Mucosa of stomach (tissue), 1 donor: Measurements from ENCODE around the gene STKLD1.
"Not testable (repeated sequence)": the region's sequence is repeated elsewhere in the genome, so short reads cannot be mapped to it uniquely, and the experiment has no call there.

ENCODE experiments used
- H3K27me3 ChIP-seq: one replicate; pipeline ENCODE4 v1.7.0; 2013; ENCODE audit warnings: mild to moderate bottlenecking, low read length; ENCODE audit not compliant: control insufficient read depth, insufficient read depth
- H3K36me3 ChIP-seq: one replicate; pipeline ENCODE4 v1.7.0; 2013; ENCODE audit warnings: low read length; ENCODE audit not compliant: control insufficient read depth, insufficient read depth
- H3K4me1 ChIP-seq: one replicate; pipeline ENCODE4 v1.7.0; 2013; ENCODE audit warnings: mild to moderate bottlenecking, low read length; ENCODE audit not compliant: control insufficient read depth, insufficient read depth
- H3K4me3 ChIP-seq: one replicate; pipeline ENCODE4 v1.7.0; 2013; ENCODE audit warnings: low read length
- H3K9ac ChIP-seq: one replicate; pipeline ENCODE4 v1.7.0; 2013; ENCODE audit warnings: mild to moderate bottlenecking, low read length, moderate library complexity
- H3K9me3 ChIP-seq: one replicate; pipeline ENCODE4 v1.7.0; 2013; ENCODE audit warnings: mild to moderate bottlenecking, low read length, moderate library complexity; ENCODE audit not compliant: control insufficient read depth
- donor health status: Pancreatic carcinoma.

STKLD1 gene

DNA sequence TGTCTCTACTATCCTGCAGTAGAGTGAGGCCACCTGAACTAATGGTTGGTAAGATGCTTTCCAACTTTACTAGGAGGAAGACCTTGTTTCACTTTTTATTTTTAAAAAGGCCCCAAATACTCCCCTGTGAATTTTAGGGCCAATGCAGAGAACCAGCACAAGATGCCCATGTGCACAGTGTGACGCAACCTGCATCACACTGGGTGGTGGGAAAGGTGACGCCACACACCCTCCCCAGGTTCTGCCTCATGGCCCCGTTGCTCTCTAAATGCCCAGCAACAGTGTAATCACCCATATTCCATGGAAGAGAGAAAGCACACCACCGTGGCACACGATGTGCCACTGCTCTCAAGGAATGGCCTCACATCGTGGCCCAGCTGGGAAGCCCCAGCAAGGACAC lies 6.7 kb upstream of the STKLD1 start:
- no peak overlapping the region for H3K4me3 ChIP-seq
- H3K4me1 ChIP-seq: peaks cover 56% of the 10 kb centered on the region
- H3K9ac ChIP-seq: no peak overlapping the region
- peaks cover 14% of the 10 kb centered on the region for H3K36me3 ChIP-seq
- no peaks in the 10 kb centered on the region for H3K27me3 ChIP-seq
- no peaks in the 10 kb centered on the region for H3K9me3 ChIP-seq

DNA sequence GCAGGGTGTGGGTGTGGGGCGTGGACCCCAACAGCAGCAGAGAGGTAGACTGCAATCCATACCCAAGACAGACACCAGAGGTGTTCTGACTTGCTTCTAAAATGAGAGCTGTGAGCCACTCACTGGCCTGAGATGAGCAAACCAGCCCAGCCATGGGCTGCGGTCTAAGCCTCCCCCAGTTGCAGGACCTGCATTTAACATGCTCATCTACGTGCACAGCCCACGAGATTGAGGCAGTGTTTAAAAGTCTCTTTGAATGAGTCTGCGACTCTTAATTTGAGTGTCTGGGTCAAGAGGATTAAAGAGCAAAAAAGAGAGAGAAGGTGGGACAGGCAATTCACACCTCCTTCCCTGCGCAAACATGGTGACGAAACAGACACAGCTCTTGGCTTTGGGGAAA lies 6.2 kb upstream of the STKLD1 start:
- H3K9ac ChIP-seq: no peak overlapping the region
- peaks cover 12% of the 10 kb centered on the region for H3K36me3 ChIP-seq
- H3K4me1 ChIP-seq: peaks cover 56% of the 10 kb centered on the region
- H3K9me3 ChIP-seq: no peaks in the 10 kb centered on the region
- H3K27me3 ChIP-seq: no peaks in the 10 kb centered on the region
- no peak overlapping the region for H3K4me3 ChIP-seq

DNA sequence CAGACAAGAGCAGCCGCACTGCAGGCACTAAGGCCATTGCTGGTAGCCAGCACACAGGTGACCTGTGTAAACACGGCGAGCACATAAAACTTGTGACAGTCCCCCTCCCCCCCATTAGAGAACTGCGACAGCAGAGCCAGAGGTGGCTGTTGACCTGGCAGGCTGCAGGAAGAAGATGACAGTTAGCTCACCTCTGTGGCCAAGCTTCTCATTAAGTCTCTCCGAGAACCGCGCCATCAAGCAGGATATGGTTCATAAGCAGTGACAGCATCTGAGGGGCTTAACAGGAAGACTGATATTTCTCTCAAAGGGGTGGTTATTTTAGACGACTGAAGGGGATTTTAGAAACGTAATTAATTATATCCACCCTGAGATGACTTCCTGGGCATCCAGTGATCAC lies 5.5 kb upstream of the STKLD1 start:
- Histone ChIP-seq H3K4me3 (no peak overlapping the region), H3K9ac (peak overlapping the region; percentile 16), H3K36me3 (peaks cover 7% of the 10 kb centered on the region), H3K4me1 (peaks cover 56% of the 10 kb centered on the region), H3K27me3 (no peaks in the 10 kb centered on the region), H3K9me3 (no peaks in the 10 kb centered on the region)

DNA sequence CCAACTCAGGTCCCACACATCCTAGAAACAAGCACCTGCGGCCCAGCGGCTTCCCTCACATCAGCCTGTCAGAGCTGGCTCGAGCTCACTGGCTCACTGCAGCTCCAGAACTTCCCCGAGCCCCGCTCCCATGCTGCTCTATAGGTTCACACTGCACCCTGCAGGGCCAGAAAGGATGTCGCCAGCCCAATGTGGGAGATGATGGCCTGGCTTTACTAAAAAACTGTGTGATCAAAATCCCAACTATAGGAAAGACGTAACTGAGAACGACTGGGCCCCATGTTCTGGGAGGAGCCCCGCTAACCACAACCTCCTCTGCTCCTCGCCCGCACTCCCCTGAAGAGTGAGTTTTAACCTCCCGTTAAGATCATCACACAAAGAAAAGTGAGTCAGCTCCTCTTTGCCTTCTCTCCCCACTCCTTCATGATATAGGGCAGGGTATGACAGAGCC lies 4.9 kb upstream of the STKLD1 start:
- Histone ChIP-seq H3K36me3 (peaks cover 5% of the 10 kb centered on the region), H3K9ac (peak overlapping the region; percentile 16), H3K4me3 (no peak overlapping the region), H3K27me3 (no peaks in the 10 kb centered on the region), H3K9me3 (no peaks in the 10 kb centered on the region), H3K4me1 (peaks cover 56% of the 10 kb centered on the region)

DNA sequence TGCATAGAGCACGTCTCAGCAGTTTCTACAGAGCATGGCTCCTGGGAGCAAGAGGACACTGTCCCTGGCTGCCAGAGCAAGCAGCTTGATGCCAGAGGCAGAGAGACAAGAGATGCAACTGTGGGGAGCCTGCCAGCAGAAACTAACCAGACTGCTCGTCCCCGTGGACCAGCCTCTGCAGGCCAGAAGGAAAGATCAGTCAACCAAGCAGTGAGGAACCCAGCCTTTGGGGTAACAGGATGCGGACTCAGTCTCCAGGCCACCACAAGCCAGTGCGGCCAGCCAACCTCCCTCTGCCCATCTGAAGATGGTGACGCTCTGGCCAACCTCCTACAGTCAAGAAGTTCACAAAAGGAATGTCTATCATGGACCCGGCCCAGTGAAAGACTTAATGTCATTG lies 4.0 kb upstream of the STKLD1 start:
- Histone ChIP-seq H3K27me3 (no peaks in the 10 kb centered on the region), H3K4me3 (no peak overlapping the region), H3K9ac (peak overlapping the region; percentile 20), H3K9me3 (no peaks in the 10 kb centered on the region), H3K36me3 (no peaks in the 10 kb centered on the region), H3K4me1 (peaks cover 60% of the 10 kb centered on the region)

DNA sequence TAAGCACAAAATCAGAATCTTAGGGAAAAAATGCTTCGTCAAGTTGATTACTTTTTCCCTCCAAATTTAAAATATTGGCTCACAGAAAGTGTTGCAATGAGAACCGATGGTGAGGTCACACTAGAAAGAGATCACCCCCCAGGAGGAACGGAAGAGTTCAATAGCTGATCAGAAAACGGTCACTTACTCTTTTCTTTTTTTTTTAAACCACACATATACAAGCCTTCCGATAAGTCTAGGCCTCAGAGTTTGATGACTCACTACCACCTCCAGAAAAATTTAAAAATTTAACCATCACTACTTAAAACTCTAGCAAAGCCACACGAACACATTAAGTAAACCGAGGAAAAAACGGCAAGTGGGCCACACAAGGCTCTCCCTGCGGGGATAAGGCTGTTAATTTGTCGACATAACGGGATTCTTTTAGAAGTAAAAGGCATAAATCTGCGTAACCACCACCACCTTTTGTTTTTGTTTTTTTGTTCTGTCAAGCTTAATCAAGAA lies 1.5 kb upstream of the STKLD1 start:
- Histone ChIP-seq H3K4me1 (peaks cover 52% of the 10 kb centered on the region), H3K27me3 (no peaks in the 10 kb centered on the region), H3K4me3 (peak overlapping the region; percentile 88), H3K36me3 (no peaks in the 10 kb centered on the region), H3K9me3 (no peaks in the 10 kb centered on the region), H3K9ac (peak overlapping the region; percentile 91)

DNA sequence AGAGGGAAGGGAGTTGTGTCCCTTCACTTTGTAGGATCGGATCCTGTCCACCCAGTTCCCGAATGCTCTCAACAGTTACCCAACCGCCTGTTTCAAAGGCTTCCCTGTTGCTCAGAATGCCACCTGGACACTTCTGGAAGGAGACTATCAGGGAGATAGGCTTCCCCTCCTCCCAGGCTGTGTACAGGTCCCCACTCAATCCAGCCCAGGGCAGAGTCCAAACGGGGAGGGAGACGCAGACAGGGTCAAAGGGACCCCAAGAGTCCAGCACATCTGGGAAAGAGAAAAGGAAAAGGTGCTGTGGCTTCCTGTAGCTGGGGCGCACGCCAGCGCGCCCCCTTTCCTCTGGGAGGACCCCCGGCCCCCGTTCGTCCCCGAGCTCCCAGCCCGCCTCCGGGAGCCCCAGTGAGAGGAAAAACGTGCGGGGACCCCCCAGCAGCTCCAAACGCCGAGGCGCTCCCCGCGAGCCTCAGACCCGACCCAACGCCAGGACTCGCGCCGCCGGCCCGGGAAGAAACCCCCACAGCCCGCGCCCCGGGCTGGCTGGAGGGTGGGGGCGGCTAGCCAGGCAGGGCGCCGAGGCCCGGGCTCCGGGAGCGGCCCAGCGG lies 946 bp upstream of the STKLD1 start:
- Histone ChIP-seq H3K9ac (peak overlapping the region; percentile 91), H3K4me1 (peaks cover 46% of the 10 kb centered on the region), H3K9me3 (no peaks in the 10 kb centered on the region), H3K36me3 (no peaks in the 10 kb centered on the region), H3K4me3 (peak overlapping the region; percentile 88), H3K27me3 (no peaks in the 10 kb centered on the region)

DNA sequence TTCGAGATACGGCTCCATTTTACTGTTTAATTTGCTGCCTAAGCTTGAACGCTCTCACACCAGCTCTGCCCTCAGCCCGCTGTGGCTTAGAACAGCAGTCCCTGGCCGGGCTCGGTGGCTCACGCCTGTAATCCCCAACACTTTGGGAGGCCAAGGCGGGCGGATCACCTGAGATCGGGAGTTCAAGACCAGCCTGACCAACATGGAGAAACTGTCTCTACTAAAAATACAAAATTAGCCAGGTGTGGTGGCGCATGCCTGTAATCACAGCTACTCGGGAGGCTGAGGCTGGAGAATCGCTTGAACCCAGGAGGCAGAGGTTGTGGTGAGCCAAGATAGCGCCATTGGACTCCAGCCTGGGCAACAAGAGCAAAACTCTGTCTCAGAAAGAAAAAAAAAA lies 1.1 kb downstream of the STKLD1 start:
- H3K9me3 ChIP-seq, H3K36me3 ChIP-seq, H3K9ac ChIP-seq, H3K4me3 ChIP-seq, H3K27me3 ChIP-seq: not testable (repeated sequence)
- H3K4me1 ChIP-seq: peaks cover 26% of the 10 kb centered on the region

DNA sequence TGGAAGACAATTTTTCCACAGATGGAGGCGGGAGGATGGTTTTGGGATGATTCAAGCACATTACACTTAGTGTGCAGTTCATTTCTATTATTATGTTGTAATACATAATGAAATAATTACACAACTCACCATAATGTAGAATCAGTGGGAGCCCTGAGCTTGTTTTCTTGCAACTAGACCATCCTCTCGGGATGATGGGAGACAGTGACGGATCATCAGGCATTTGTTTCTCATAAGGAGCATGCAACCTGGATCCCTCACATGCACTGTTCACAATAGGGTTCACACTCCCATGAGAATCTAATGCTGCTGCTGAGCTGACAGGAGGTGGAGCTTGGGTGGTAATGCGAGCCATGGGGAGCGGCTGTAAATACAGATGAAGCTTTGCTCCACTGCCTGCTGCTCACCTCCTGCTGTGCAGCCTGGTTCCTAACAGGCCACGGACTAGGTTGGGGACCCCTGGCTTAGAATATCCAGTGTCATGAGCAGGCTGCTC lies 1.6 kb downstream of the STKLD1 start:
- H3K9ac ChIP-seq: no peak overlapping the region
- H3K27me3 ChIP-seq: no peaks in the 10 kb centered on the region
- H3K36me3 ChIP-seq: no peaks in the 10 kb centered on the region
- peaks cover 23% of the 10 kb centered on the region for H3K4me1 ChIP-seq
- no peak overlapping the region for H3K4me3 ChIP-seq
- H3K9me3 ChIP-seq: no peaks in the 10 kb centered on the region

DNA sequence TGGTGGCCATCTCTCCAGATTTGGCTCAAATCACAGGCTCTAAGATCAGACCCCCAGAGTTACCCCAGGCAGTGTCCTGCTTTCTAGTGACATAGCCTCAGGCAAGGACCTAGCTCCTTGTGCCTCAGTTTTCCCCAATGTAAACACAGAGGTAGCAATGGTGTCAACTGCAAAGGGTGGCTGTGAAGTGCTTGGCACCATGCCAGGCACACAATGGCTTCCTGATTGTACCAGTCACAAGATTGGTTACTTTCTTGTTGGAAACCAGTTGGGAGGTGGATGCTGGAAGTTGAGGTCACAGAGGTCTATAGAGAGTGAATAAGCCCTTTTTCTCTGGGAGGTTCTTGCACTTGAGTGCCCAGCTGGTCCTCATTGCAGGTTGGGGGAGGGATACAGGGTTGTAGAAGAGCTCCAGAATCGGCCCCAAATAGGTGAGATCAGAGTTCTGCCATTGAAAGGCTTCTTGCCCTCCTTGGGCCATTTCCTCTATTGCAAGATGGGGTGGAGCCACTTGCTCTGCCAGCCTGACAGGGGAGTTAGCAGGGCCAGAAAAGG lies 2.3 kb downstream of the STKLD1 start:
- H3K4me3 ChIP-seq: no peak overlapping the region
- no peaks in the 10 kb centered on the region for H3K36me3 ChIP-seq
- no peaks in the 10 kb centered on the region for H3K9me3 ChIP-seq
- peaks cover 18% of the 10 kb centered on the region for H3K4me1 ChIP-seq
- H3K27me3 ChIP-seq: no peaks in the 10 kb centered on the region
- no peak overlapping the region for H3K9ac ChIP-seq

DNA sequence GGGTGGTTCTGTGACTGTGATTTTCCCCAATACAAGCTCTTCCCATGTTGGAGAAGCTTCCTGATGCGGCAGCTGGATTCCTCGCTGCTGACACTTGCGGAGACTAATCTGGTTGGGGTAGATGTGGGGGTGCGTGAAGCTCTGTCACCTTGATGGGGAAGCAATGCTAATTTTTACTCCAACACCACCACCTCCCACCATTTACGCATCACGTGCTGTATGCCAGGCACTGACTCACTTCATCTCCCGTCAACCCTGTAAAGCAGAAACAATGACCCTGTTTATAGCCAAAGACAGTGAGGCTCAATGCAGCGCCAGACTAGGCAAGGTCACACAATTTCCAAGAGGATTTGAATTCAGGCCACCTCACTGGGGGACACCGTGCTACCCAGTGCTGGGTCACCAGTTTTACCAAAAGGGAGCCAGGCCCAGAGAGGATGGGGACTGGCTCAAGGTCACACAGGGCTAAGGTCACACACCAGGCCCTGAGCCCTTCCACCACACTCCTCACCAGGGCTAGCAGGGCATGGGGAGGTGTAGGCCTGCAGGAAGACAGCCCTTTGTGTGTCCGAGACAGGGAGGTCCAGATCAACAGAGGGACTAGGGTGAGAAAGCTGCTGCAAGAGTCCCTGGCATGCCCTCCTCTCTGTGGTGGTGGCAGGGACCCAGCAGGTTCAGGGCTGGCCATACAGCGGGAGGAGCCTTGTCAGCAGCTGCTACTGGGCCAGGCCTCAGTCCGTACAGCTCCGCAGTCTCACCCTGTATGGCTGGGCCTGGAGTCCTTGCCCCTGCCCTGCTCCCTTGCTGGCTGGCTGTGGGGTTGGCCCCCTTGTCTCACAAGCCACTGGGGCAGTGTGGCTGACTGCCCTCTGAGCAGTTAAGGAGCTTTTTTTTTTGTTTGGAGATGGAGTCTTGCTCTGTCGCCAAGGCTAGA lies 3.3 kb downstream of the STKLD1 start:
- Histone ChIP-seq H3K4me3 (no peak overlapping the region), H3K9ac (no peak overlapping the region), H3K9me3 (no peaks in the 10 kb centered on the region), H3K4me1 (peaks cover 18% of the 10 kb centered on the region), H3K27me3 (no peaks in the 10 kb centered on the region), H3K36me3 (no peaks in the 10 kb centered on the region)

DNA sequence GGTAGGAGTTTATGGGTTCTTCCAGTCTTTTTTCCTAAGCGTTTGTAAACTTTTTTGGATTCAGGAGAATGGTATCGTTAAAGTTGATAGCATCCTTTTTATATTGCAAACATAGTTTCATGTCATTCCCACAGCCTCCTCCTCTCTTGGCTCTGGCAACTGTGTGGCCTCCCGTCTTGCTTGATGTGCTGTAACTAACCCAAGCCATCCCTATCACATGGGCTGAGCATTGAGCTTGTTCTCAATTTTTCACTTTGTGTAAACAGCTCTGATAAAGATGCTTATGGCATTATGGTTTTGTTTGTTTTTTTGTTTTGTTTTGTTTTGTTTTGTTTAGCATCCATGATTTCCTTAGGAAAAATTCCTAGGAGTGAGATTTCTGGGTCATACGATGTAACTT lies 4.6 kb downstream of the STKLD1 start:
- Histone ChIP-seq H3K4me3 (no peak overlapping the region), H3K9ac (no peak overlapping the region), H3K9me3 (no peaks in the 10 kb centered on the region), H3K36me3 (no peaks in the 10 kb centered on the region), H3K27me3 (no peaks in the 10 kb centered on the region), H3K4me1 (peaks cover 18% of the 10 kb centered on the region)
